Stimulated activated CD4-positive, alpha-beta T cell treated with anti-CD3 and anti-CD28 coated beads, Interleukin-4, amount 100 ng/mL, for 4 hours (primary cell): ENCODE measurements around the gene SHISAL2A.

Source experiments
- DNase-seq, 2 experiments: peaks; one replicate each; pipeline ENCODE4 v3.0.0-alpha.2; 2020

SHISAL2A gene

GRCh38 chr1:52632732-52633290, at the start of gene SHISAL2A:
TSS of gene SHISAL2A (plus strand) at chr1:52633168. CDS start at chr1:52633494, 326 bp downstream.
- DNase-seq, result peak; percentile 60 to 68

- DNase-seq, result no peak
These were observed 47.5 kb upstream of the SHISAL2A start for GRCh38 chr1:52585474-52585873.

- DNase-seq, result no peak
These were observed 44.9 kb upstream of the SHISAL2A start for GRCh38 chr1:52588027-52588426.

- DNase-seq, result no peak
These were observed 44.4 kb upstream of the SHISAL2A start for GRCh38 chr1:52588535-52588934.

GRCh38 chr1:52590266-52590665, 42.7 kb upstream of the SHISAL2A start:
- DNase-seq, result no peak

- DNase-seq, result no peak
These were observed 40.2 kb upstream of the SHISAL2A start for GRCh38 chr1:52592637-52593323.

- DNase-seq, result no peak
These were observed 39.5 kb upstream of the SHISAL2A start for GRCh38 chr1:52593495-52593894.

- no peak for DNase-seq
These were observed 37.9 kb upstream of the SHISAL2A start for GRCh38 chr1:52595061-52595460.

- no peak for DNase-seq
These were observed 35.1 kb upstream of the SHISAL2A start for GRCh38 chr1:52597912-52598311.

- no peak for DNase-seq
These were observed 34.2 kb upstream of the SHISAL2A start for GRCh38 chr1:52598729-52599128.

- no peak for DNase-seq
These were observed 33.7 kb upstream of the SHISAL2A start for GRCh38 chr1:52599236-52599635.

- DNase-seq, result no peak
These were observed 32.3 kb upstream of the SHISAL2A start for GRCh38 chr1:52600533-52601179.

GRCh38 chr1:52601519-52601918, 31.4 kb upstream of the SHISAL2A start:
- no peak for DNase-seq

GRCh38 chr1:52601991-52602855, 30.7 kb upstream of the SHISAL2A start, which contains the start of gene GPX7:
TSS of gene GPX7 (plus strand) at chr1:52602371. CDS start at chr1:52602410, 39 bp downstream.
- peak; percentile 44 to 54 for DNase-seq

GRCh38 chr1:52602856-52603600, 29.9 kb upstream of the SHISAL2A start:
- DNase-seq, result peak in 1 of 2 experiments; percentile 8

GRCh38 chr1:52603630-52604029, 29.3 kb upstream of the SHISAL2A start:
- no peak for DNase-seq

GRCh38 chr1:52604063-52604770, 28.8 kb upstream of the SHISAL2A start:
- no peak for DNase-seq

- DNase-seq, result no peak
These were observed 19.2 kb upstream of the SHISAL2A start for GRCh38 chr1:52613636-52614373.

- DNase-seq, result no peak
These were observed 18.3 kb upstream of the SHISAL2A start for GRCh38 chr1:52614671-52615070.

GRCh38 chr1:52615489-52616042, 17.4 kb upstream of the SHISAL2A start:
- no peak for DNase-seq

- no peak for DNase-seq
These were observed 11.0 kb upstream of the SHISAL2A start for GRCh38 chr1:52621950-52622349.
